GM12878 (cell line): ENCODE data around the gene PSMD13. TPM values are rescaled to one million over a fixed set of nuclear protein-coding genes. Genes with fewer than 3 reads are reported as not detected.

Experiments
- ATAC-seq: fragments of 200-7000 bp; cut with Tn5 transposase; 3 replicates; pipeline ENCODE4 v1.9.1; 2020; ENCODE audit warnings: mild to moderate bottlenecking, moderate library complexity
- BruUV-seq: library from RNA; stranded (reverse); fragments of 400-500 nt; replicated peaks from 2 replicates; lab custom pipeline; 2021; lab: Mats Ljungman, UMichigan
- CTCF ChIA-PET: fragments of 300-600 bp; sonication (Branson Sonifier 250); formaldehyde crosslinking; extraction: SDS; loops from one replicate; lab custom pipeline; 2021; ENCODE audit warnings: inconsistent platforms; lab: Yijun Ruan, JAX
- POLR2A ChIA-PET: fragments of 350-600 bp; formaldehyde crosslinking; extraction: SDS; loops from one replicate; lab custom pipeline; 2021; ENCODE audit warnings: inconsistent platforms; lab: Charles Lee
- RAD21 ChIA-PET: fragments of 300-600 bp; sonication (Branson Sonifier 250); formaldehyde crosslinking; loops from one replicate; lab custom pipeline; 2023; ENCODE audit warnings: antibody characterized with exemption; ENCODE audit not compliant: unreplicated experiment; lab: Charles Lee
- SMC1A ChIA-PET: fragments of 300-600 bp; sonication (Branson Sonifier 250); formaldehyde crosslinking; loops from one replicate; lab custom pipeline; 2023; ENCODE audit not compliant: unreplicated experiment, uncharacterized antibody; lab: Charles Lee
- DNase-seq: peaks from one replicate; pipeline ENCODE4 v3.0.0-alpha.2; 2011; ENCODE audit warnings: low read depth, low spot score
- FAIRE-seq: peaks from 3 replicates; lab custom pipeline; 2011; peaks lifted over from hg19 to GRCh38; lab: Jason Lieb, UNC
- H2AFZ ChIP-seq: 2 replicates; pipeline ENCODE4 v1.6.0; 2011; ENCODE audit warnings: low read depth, low read length, control low read depth; ENCODE audit not compliant: control insufficient read depth
- H3K27ac ChIP-seq: 2 replicates; pipeline ENCODE4 v1.5.1; 2011; ENCODE audit warnings: control low read depth; ENCODE audit not compliant: control insufficient read depth, insufficient read depth
- H3K27me3 ChIP-seq, 2 experiments: replicated peaks in 1 of 2; 2 replicates each; pipeline versions ENCODE4 v1.6.0 to v1.6.1; 2011; ENCODE audit warnings: low read length in 1 of 2; ENCODE audit not compliant: control insufficient read depth in 2 of 2, insufficient read depth in 2 of 2
- H3K36me3 ChIP-seq, 2 experiments: 2 replicates each; pipeline ENCODE4 v1.5.1; 2011; ENCODE audit warnings: low read length in 1 of 2; ENCODE audit not compliant: control insufficient read depth in 2 of 2, insufficient read depth in 2 of 2
- H3K4me1 ChIP-seq: 2 replicates; pipeline ENCODE4 v1.6.1; 2011; ENCODE audit warnings: mild to moderate bottlenecking, low read length, moderate library complexity, mixed read lengths; ENCODE audit not compliant: control insufficient read depth, insufficient read depth
- H3K4me2 ChIP-seq: 2 replicates; pipeline ENCODE4 v1.6.0; 2011; ENCODE audit warnings: control low read depth; ENCODE audit not compliant: control insufficient read depth, insufficient read depth
- H3K4me3 ChIP-seq: fragments of 200-600 bp; sonication (generic); 2 replicates; pipeline ENCODE4 v1.5.1; 2016
- H3K79me2 ChIP-seq: 2 replicates; pipeline ENCODE4 v1.6.0; 2011; ENCODE audit warnings: low read length; ENCODE audit not compliant: control insufficient read depth, insufficient read depth
- H3K9ac ChIP-seq: 2 replicates; pipeline ENCODE4 v1.8.0; 2011; ENCODE audit warnings: low read length, control low read depth, mixed read lengths; ENCODE audit not compliant: control insufficient read depth, insufficient read depth
- H3K9me3 ChIP-seq: replicated peaks from 3 replicates; pipeline ENCODE4 v1.5.1; 2011; ENCODE audit warnings: mild to moderate bottlenecking, low read length; ENCODE audit not compliant: control insufficient read depth, insufficient read depth
- H4K20me1 ChIP-seq: 2 replicates; pipeline ENCODE4 v1.6.0; 2011; ENCODE audit not compliant: control insufficient read depth, insufficient read depth
- BCL11A ChIP-seq: IDR thresholded peaks from 2 replicates; pipeline ENCODE4 v1.6.1; 2011; ENCODE audit warnings: low read depth, low read length
- BRCA1 ChIP-seq: IDR thresholded peaks from 2 replicates; pipeline ENCODE4 v1.6.1; 2011; ENCODE audit warnings: low read depth, low read length, improper control_type of control experiment
- PML ChIP-seq: IDR thresholded peaks from 2 replicates; pipeline ENCODE4 v1.6.1; 2012; ENCODE audit warnings: low read length, inconsistent platforms
- RAD21 ChIP-seq: IDR thresholded peaks from 2 replicates; pipeline ENCODE4 v1.6.1; 2011; ENCODE audit warnings: mild to moderate bottlenecking, low read depth, low read length, moderate library complexity; ENCODE audit not compliant: insufficient read depth
- RBBP5 ChIP-seq: fragments of 200-600 bp; sonication (generic); conservative IDR thresholded peaks from 2 replicates; pipeline ENCODE4 v1.6.1; 2016
- RUNX3 ChIP-seq: IDR thresholded peaks from 2 replicates; pipeline ENCODE4 v1.6.1; 2012; ENCODE audit warnings: low read length, inconsistent platforms
- SMC3 ChIP-seq: IDR thresholded peaks from 2 replicates; pipeline ENCODE4 v1.6.1; 2011; ENCODE audit warnings: low read length, improper control_type of control experiment, borderline replicate concordance
- TAF1 ChIP-seq: IDR thresholded peaks from 2 replicates; pipeline ENCODE4 v1.6.1; 2011; ENCODE audit warnings: mild to moderate bottlenecking, low read depth, low read length, borderline replicate concordance
- YBX1 ChIP-seq: fragments of 450-650 bp; IDR thresholded peaks from 2 replicates; pipeline ENCODE4 v1.6.1; 2016; ENCODE audit warnings: antibody characterized with exemption
- WGBS: methylation state at CpG from one replicate; pipeline ENCODE4 v1.1.6; 2016; ENCODE audit warnings: low lambda C conversion rate; ENCODE audit not compliant: insufficient replicate concordance, insufficient coverage; ENCODE audit errors: missing lambda C conversion rate; 5-methylcytosine and 5-hydroxymethylcytosine counted together
- in situ Hi-C: fragments of 300-500 bp; cut with MboI; formaldehyde crosslinking; loops from 9 replicates; pipeline ENCODE4 v1.14.3; 2018; ENCODE audit warnings: mixed read lengths
- intact Hi-C: fragments of 100-400 bp; cut with micrococcal nuclease; formaldehyde crosslinking; loops from one replicate; pipeline ENCODE4 v1.14.2; 2022; ENCODE audit not compliant: unreplicated experiment
- polyA plus RNA-seq, 11 experiments: library from polyadenylated mRNA; depleted of rRNA in 4 of 11; unstranded in 6 of 11; stranded (reverse) in 5 of 11; fragments of >200 nt; fragmentation: Nextera tagmentation in 4 of 11; fragmentation: Illumina TruSeq in 1 of 11; extraction: Ambion mirVana in 4 of 11; extraction: Trizol in 1 of 11; gene quantifications; 1 replicate in 1 of 11; 2 replicates in 10 of 11; pipeline versions ENCODE4 v1.2.1 to v1.2.3, GENCODE V29; 2011 to 2016; ENCODE audit warnings: inconsistent platforms in 2 of 11, missing spikeins in 2 of 11, low read depth in 1 of 11
- total RNA-seq, 4 experiments: library from RNA; depleted of rRNA in 3 of 4; stranded (reverse); fragments of >200 nt in 3 of 4; fragmentation: Illumina TruSeq in 1 of 4; extraction: Trizol in 1 of 4; gene quantifications; 2 replicates each; pipeline versions ENCODE4 v1.2.1 to v1.2.3, GENCODE V29; 2013 to 2021
- TF ChIP-seq, protein P1 (sequence below), 3 experiments: IDR thresholded peaks in 2 of 3; conservative IDR thresholded peaks in 1 of 3; 2 replicates each; pipeline ENCODE4 v1.5.1; 2011; ENCODE audit warnings: low read depth in 3 of 3, low read length in 3 of 3, mild to moderate bottlenecking in 3 of 3, control low read depth in 2 of 3, moderate library complexity in 2 of 3, inconsistent platforms in 1 of 3, mixed read lengths in 1 of 3; ENCODE audit not compliant: control insufficient read depth in 2 of 3, insufficient read depth in 1 of 3; ENCODE audit errors: extremely low read depth in 1 of 3
- TF ChIP-seq, protein P2 (sequence below): fragments of 450-650 bp; IDR thresholded peaks from 2 replicates; pipeline ENCODE4 v1.6.1; 2017; ENCODE audit warnings: mild to moderate bottlenecking, moderate library complexity

The PSMD13 gene
- total and polyA plus RNA-seq, 10 of the 15 experiments (the other 5 are each of a cell fraction or from before 2014, with no cell fraction given) = 141 to 303 (median 177) TPM

DNA sequence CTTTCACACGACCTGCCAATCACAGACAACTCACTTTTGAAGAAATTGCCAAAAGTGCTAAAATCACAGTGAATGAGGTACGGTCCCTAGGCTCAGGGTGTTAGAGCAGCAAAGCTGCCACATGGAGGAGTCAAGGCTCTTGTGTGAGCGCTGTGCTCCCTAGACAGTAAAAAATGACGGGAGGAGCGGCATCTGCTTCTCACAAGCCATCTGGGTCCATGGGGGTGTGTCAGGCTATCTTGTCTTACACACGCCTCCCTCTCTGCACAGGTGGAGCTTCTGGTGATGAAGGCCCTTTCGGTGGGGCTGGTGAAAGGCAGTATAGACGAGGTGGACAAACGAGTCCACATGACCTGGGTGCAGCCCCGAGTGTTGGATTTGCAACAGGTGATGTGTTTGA lies 14.8 kb downstream of the PSMD13 start:
- H3K4me2 ChIP-seq = no peak overlapping the region
- H3K9ac ChIP-seq = no peak overlapping the region
- ChIA-PET SMC1A (interaction anchor here (0.9 to 5.6 kb wide), 15 partner anchors 10 to 270 kb away, joined by 3 to 38 read pairs (median 5); partner anchors contain the start of genes BET1L, IFITM2 and PSMD13), CTCF (interaction anchor here (0.6 to 3.9 kb wide), 25 partner anchors 8 to 198 kb away, joined by 3 to 45 read pairs (median 8); partner anchors contain the start of genes BET1L, PGGHG and RIC8A), POLR2A (interaction anchor here (0.7 to 2.0 kb wide), 5 partner anchors 9 to 38 kb away, joined by 3 to 6 read pairs (median 6); partner anchors contain the start of gene PGGHG), RAD21 (interaction anchor here (1.2 to 2.0 kb wide), 9 partner anchors 14 to 114 kb away, joined by 3 to 23 read pairs (median 7); partner anchors contain the start of genes BET1L, PSMD13 and RIC8A)
- no peak for DNase-seq
- BruUV-seq = no TSS peak
- TF ChIP-seq, protein P1, sequence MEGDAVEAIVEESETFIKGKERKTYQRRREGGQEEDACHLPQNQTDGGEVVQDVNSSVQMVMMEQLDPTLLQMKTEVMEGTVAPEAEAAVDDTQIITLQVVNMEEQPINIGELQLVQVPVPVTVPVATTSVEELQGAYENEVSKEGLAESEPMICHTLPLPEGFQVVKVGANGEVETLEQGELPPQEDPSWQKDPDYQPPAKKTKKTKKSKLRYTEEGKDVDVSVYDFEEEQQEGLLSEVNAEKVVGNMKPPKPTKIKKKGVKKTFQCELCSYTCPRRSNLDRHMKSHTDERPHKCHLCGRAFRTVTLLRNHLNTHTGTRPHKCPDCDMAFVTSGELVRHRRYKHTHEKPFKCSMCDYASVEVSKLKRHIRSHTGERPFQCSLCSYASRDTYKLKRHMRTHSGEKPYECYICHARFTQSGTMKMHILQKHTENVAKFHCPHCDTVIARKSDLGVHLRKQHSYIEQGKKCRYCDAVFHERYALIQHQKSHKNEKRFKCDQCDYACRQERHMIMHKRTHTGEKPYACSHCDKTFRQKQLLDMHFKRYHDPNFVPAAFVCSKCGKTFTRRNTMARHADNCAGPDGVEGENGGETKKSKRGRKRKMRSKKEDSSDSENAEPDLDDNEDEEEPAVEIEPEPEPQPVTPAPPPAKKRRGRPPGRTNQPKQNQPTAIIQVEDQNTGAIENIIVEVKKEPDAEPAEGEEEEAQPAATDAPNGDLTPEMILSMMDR (IDR thresholded peaks at IDR 0.05 in 2 of 3, conservative IDR thresholded peaks at IDR 0.05 in 1 of 3; ENCODE audit: control insufficient read depth in 2 of 3, extremely low read depth in 1 of 3, insufficient read depth in 1 of 3, low read depth in 3 of 3, low read length in 3 of 3) = peak in 1 of 3 experiments; percentile 7; a peak in 2 of 6 replicates
- no peak for TF ChIP-seq RBBP5
- no peaks in the 10 kb centered on the region for H3K9me3 ChIP-seq
- H3K4me3 ChIP-seq = no peak overlapping the region
- 83% methylated on average over 10 of the region's 10 CpGs for WGBS
- FAIRE-seq = no peak
- H3K79me2 ChIP-seq = no peaks in the 10 kb centered on the region
- H4K20me1 ChIP-seq = no peaks in the 10 kb centered on the region
- no peak for ATAC-seq
- no peak overlapping the region for H3K27ac ChIP-seq
- in situ Hi-C loops = loop anchor here (5.0 kb wide), 1 partner anchor 106 kb away; no protein-coding TSS in a partner anchor
- H2AFZ ChIP-seq = no peak overlapping the region
- peaks cover 17 to 21% of the 10 kb centered on the region in 2 experiments; a peak in 3 of 4 replicates for H3K36me3 ChIP-seq
- intact Hi-C loops = no loop called here
- no peaks in the 10 kb centered on the region for H3K27me3 ChIP-seq
- H3K4me1 ChIP-seq = no peaks in the 10 kb centered on the region

GRCh38 chr11:252666-253065 lies 15.9 kb downstream of the PSMD13 start:
- no TSS peak for BruUV-seq
- H3K36me3 ChIP-seq = peaks cover 17 to 18% of the 10 kb centered on the region in 2 experiments; a peak in 3 of 4 replicates
- in situ Hi-C loops = loop anchor here (5.0 kb wide), 1 partner anchor 105 kb away; no protein-coding TSS in a partner anchor
- no peak for TF ChIP-seq RAD21
- no peak for TF ChIP-seq BCL11A
- TF ChIP-seq PML = no peak
- no peak for TF ChIP-seq SMC3
- no peak for TF ChIP-seq BRCA1
- TF ChIP-seq YBX1 = no peak
- TF ChIP-seq RUNX3 = no peak
- no peak for TF ChIP-seq TAF1
- TF ChIP-seq, protein P2, sequence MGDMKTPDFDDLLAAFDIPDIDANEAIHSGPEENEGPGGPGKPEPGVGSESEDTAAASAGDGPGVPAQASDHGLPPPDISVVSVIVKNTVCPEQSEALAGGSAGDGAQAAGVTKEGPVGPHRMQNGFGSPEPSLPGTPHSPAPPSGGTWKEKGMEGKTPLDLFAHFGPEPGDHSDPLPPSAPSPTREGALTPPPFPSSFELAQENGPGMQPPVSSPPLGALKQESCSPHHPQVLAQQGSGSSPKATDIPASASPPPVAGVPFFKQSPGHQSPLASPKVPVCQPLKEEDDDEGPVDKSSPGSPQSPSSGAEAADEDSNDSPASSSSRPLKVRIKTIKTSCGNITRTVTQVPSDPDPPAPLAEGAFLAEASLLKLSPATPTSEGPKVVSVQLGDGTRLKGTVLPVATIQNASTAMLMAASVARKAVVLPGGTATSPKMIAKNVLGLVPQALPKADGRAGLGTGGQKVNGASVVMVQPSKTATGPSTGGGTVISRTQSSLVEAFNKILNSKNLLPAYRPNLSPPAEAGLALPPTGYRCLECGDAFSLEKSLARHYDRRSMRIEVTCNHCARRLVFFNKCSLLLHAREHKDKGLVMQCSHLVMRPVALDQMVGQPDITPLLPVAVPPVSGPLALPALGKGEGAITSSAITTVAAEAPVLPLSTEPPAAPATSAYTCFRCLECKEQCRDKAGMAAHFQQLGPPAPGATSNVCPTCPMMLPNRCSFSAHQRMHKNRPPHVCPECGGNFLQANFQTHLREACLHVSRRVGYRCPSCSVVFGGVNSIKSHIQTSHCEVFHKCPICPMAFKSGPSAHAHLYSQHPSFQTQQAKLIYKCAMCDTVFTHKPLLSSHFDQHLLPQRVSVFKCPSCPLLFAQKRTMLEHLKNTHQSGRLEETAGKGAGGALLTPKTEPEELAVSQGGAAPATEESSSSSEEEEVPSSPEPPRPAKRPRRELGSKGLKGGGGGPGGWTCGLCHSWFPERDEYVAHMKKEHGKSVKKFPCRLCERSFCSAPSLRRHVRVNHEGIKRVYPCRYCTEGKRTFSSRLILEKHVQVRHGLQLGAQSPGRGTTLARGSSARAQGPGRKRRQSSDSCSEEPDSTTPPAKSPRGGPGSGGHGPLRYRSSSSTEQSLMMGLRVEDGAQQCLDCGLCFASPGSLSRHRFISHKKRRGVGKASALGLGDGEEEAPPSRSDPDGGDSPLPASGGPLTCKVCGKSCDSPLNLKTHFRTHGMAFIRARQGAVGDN = no peak

More at GRCh38 chr11:252666-253065, 15.9 kb downstream of the PSMD13 start:
- Histone ChIP-seq H3K79me2 (no peaks in the 10 kb centered on the region), H3K27me3 (no peaks in the 10 kb centered on the region), H4K20me1 (no peaks in the 10 kb centered on the region), H3K27ac (no peak overlapping the region), H3K4me3 (no peak overlapping the region), H3K9ac (no peak overlapping the region), H3K9me3 (no peaks in the 10 kb centered on the region), H2AFZ (no peak overlapping the region), H3K4me2 (no peak overlapping the region), H3K4me1 (peaks cover 10% of the 10 kb centered on the region)
- RAD21 ChIA-PET = interaction anchor here (1.4 kb wide), 1 partner anchor 113 kb away, joined by 3 read pairs; no protein-coding TSS in a partner anchor
- POLR2A ChIA-PET = no interaction called here
- WGBS = 94% methylated on average over 8 of the region's 8 CpGs
- SMC1A ChIA-PET = interaction anchor here (0.9 to 5.6 kb wide), 4 partner anchors 14 to 110 kb away, joined by 3 to 38 read pairs (median 10); partner anchors contain the start of gene PSMD13
- intact Hi-C loops = no loop called here
- FAIRE-seq (no peak), ATAC-seq (no peak), DNase-seq (no peak)
- CTCF ChIA-PET = interaction anchor here (1.0 to 3.3 kb wide), 2 partner anchors 9 to 14 kb away, joined by 5 to 37 read pairs; no protein-coding TSS in a partner anchor
